ENCODE data around the gene F5. TPM values are rescaled to one million over a fixed set of nuclear protein-coding genes. Genes with fewer than 3 reads are reported as not detected.
A peak's percentile ranks its signal among the peaks of the same experiment; 100 is the strongest.
"Not testable (repeated sequence)": the region's sequence is repeated elsewhere in the genome, so short reads cannot be mapped to it uniquely, and the experiment has no call there.

Gene F5
- total RNA-seq, 4 donors from 2014 or later, result 1.4 to 5.0 (median 3.7) TPM

- peak; percentile 86 for ATAC-seq (ENCODE audit: low FRiP score)
- no peak for DNase-seq (ENCODE audit: low spot score)
- TF ChIP-seq CTCF (IDR thresholded peaks at IDR 0.05), result no peak
These were observed 74.8 kb downstream of the F5 start for GRCh38 chr1:169511316-169512005.

GRCh38 chr1:169510060-169510459, 76.2 kb downstream of the F5 start:
- no peak for TF ChIP-seq CTCF (IDR thresholded peaks at IDR 0.05)
- DNase-seq (ENCODE audit: low spot score) (no peak), ATAC-seq (ENCODE audit: low FRiP score) (no peak)

- ATAC-seq (ENCODE audit: low FRiP score), result no peak
- TF ChIP-seq CTCF (IDR thresholded peaks at IDR 0.05), result no peak
- no peak for DNase-seq (ENCODE audit: low spot score)
These were observed 76.9 kb downstream of the F5 start for GRCh38 chr1:169509354-169509753.

- ATAC-seq (ENCODE audit: low FRiP score) (peak; percentile 77), DNase-seq (ENCODE audit: low spot score) (no peak)
- no peak for TF ChIP-seq CTCF (IDR thresholded peaks at IDR 0.05)
These were observed 77.6 kb downstream of the F5 start for GRCh38 chr1:169508432-169509338.

- no peak for ATAC-seq (ENCODE audit: low FRiP score)
- DNase-seq (ENCODE audit: low spot score), result no peak
- no peak for TF ChIP-seq CTCF (IDR thresholded peaks at IDR 0.05)
These were observed 78.9 kb downstream of the F5 start for GRCh38 chr1:169507413-169507812.

- not testable (repeated sequence) for ATAC-seq (ENCODE audit: low FRiP score); DNase-seq (ENCODE audit: low spot score)
These were observed 82.7 kb downstream of the F5 start for GRCh38 chr1:169503601-169504000.

- no peak for ATAC-seq (ENCODE audit: low FRiP score)
- TF ChIP-seq CTCF (IDR thresholded peaks at IDR 0.05), result no peak
- DNase-seq (ENCODE audit: low spot score), result no peak
These were observed 86.5 kb downstream of the F5 start for GRCh38 chr1:169499807-169500206.
